PFSK-1 (cell line): ENCODE measurements around the gene PCSK2.

ENCODE experiments used
- FOXP2 ChIP-seq: optimal IDR thresholded peaks from 2 replicates; pipeline ENCODE3; 2011; ENCODE audit warnings: borderline replicate concordance, control low read depth, inconsistent platforms; ENCODE audit not compliant: insufficient read depth; ENCODE audit errors: extremely low read length, extremely low read depth
- POLR2AphosphoS5 ChIP-seq: IDR thresholded peaks from 2 replicates; pipeline ENCODE4 v1.6.1; 2012; ENCODE audit warnings: low read depth, mild to moderate bottlenecking, control low read depth, low read length, moderate library complexity
- SIN3A ChIP-seq: IDR thresholded peaks from 2 replicates; pipeline ENCODE4 v1.6.1; 2012; ENCODE audit warnings: mild to moderate bottlenecking, low read length, moderate library complexity, borderline replicate concordance; ENCODE audit not compliant: insufficient read depth
- TAF1 ChIP-seq: IDR thresholded peaks from 2 replicates; pipeline ENCODE4 v1.6.1; 2012; ENCODE audit warnings: low read length, control low read depth, borderline replicate concordance; ENCODE audit not compliant: insufficient read depth
- TF ChIP-seq, protein P1 (sequence below), 2 experiments: IDR thresholded peaks; 2 replicates each; pipeline versions ENCODE4 v1.6.1 to v1.8.0; 2011 to 2012; ENCODE audit warnings: low read depth in 2 of 2, low read length in 2 of 2, control low read depth in 1 of 2, inconsistent platforms in 1 of 2, mild to moderate bottlenecking in 1 of 2, moderate library complexity in 1 of 2; ENCODE audit not compliant: insufficient read depth in 1 of 2

The PCSK2 gene

DNA sequence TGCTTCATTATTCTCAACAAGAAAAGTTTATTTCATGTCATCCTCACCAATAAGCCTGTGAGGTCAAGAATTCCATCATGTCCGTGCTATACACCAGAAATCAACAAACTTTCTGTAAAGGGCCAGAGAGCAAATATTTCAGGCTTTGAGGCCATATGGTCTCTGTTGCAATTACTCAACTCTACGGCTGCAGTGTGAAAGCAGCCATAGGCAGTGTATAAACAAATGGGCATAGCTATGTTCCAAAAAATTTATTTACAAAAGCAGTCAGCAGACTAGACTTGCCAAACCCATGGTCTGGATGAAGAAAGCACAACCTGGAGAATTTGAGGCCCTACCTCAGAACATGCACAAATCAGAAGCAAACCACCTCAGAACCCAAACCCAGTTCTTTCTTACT is 118.5 kb downstream of the PCSK2 start:
- TF ChIP-seq, protein P1, sequence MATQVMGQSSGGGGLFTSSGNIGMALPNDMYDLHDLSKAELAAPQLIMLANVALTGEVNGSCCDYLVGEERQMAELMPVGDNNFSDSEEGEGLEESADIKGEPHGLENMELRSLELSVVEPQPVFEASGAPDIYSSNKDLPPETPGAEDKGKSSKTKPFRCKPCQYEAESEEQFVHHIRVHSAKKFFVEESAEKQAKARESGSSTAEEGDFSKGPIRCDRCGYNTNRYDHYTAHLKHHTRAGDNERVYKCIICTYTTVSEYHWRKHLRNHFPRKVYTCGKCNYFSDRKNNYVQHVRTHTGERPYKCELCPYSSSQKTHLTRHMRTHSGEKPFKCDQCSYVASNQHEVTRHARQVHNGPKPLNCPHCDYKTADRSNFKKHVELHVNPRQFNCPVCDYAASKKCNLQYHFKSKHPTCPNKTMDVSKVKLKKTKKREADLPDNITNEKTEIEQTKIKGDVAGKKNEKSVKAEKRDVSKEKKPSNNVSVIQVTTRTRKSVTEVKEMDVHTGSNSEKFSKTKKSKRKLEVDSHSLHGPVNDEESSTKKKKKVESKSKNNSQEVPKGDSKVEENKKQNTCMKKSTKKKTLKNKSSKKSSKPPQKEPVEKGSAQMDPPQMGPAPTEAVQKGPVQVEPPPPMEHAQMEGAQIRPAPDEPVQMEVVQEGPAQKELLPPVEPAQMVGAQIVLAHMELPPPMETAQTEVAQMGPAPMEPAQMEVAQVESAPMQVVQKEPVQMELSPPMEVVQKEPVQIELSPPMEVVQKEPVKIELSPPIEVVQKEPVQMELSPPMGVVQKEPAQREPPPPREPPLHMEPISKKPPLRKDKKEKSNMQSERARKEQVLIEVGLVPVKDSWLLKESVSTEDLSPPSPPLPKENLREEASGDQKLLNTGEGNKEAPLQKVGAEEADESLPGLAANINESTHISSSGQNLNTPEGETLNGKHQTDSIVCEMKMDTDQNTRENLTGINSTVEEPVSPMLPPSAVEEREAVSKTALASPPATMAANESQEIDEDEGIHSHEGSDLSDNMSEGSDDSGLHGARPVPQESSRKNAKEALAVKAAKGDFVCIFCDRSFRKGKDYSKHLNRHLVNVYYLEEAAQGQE (IDR thresholded peaks at IDR 0.05; ENCODE audit: insufficient read depth in 1 of 2, low read depth in 2 of 2, low read length in 2 of 2) = no peak
- TF ChIP-seq POLR2AphosphoS5 = no peak
- TF ChIP-seq TAF1 = no peak
- no peak for TF ChIP-seq SIN3A
- TF ChIP-seq FOXP2 = no peak

DNA sequence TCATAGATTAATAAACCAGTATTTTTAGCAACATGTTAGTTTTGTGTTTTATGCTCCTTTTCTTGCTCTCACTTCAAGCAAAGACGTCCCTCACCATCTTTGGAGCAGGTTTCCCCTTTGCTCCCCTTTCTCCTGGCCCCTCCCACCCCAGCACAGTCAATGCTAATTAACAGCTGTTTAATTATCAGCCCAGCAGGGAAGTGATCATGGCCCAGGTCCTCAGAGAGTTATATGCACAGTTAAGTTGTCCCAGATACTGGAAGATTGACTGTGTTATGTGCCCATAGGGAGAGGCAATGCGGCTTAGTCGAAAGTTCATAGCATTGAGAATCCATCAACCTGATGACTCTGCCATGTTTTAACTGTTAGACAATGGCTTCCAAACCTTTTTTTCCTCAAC is 123.5 kb downstream of the PCSK2 start:
- TF ChIP-seq SIN3A (no peak), FOXP2 (no peak), POLR2AphosphoS5 (no peak), TAF1 (no peak)
- TF ChIP-seq, protein P1 (IDR thresholded peaks at IDR 0.05; ENCODE audit: insufficient read depth in 1 of 2, low read depth in 2 of 2, low read length in 2 of 2) = no peak

DNA sequence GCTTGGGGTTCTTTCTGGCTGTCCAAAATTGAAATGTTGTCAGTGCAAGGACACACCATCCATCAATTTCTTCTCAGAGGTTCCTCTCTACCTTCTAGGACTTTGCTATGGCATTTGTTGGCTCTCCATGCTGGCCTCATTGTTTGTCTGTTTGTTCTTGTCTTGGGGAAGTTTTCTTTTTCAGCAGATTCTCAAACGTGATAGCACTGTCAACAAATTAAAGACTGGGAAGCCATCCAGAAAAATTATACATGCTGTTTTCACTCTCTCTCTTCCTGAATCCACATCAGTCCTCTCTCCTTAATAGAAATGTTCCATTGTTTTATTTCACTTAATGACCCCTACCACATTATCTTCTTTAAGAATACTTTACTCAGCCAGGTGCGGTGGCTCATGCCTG is 130.4 kb downstream of the PCSK2 start:
- no peak for TF ChIP-seq POLR2AphosphoS5
- no peak for TF ChIP-seq FOXP2
- no peak for TF ChIP-seq SIN3A

- TF ChIP-seq FOXP2 = no peak
- TF ChIP-seq, protein P1 (IDR thresholded peaks at IDR 0.05; ENCODE audit: insufficient read depth in 1 of 2, low read depth in 2 of 2, low read length in 2 of 2) = no peak
- no peak for TF ChIP-seq POLR2AphosphoS5
- TF ChIP-seq TAF1 = no peak
- no peak for TF ChIP-seq SIN3A
Observed at GRCh38 chr20:17358854-17359253, 132.0 kb downstream of the PCSK2 start.

DNA sequence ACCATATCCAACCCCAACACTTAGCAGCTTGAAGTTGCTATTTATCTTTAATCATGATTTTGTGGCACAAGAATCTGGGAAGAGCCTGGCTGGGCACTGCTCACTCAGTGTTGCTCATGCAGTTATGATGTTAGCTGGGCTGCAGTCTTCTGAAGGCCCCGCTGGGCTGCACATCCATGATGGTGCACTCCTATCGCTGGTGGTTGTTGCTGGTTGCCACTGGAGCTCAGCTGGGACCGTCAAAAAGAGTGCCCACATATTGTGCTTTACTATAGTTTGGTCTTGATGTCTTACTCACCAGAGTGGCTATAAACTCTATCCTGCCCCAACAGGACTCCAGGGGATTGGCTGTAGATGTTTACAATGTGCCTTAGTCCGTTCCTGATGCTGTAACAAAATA is 137.8 kb downstream of the PCSK2 start:
- TF ChIP-seq POLR2AphosphoS5 (no peak), SIN3A (no peak), TAF1 (no peak), FOXP2 (no peak)
- TF ChIP-seq, protein P1 (IDR thresholded peaks at IDR 0.05; ENCODE audit: insufficient read depth in 1 of 2, low read depth in 2 of 2, low read length in 2 of 2) = no peak
